Measurements from ENCODE around the gene PITX3. TPM values are rescaled to one million over a fixed set of nuclear protein-coding genes. Genes with fewer than 3 reads are reported as not detected.

Gene PITX3
- total and polyA plus RNA-seq, 9 of the 15 experiments (the other 6 are each of a cell fraction or from before 2014, with no cell fraction given), result 0.30 to 0.98 (median 0.95) TPM; not detected in 6

GRCh38 chr10:102241444-102242117, at the start of gene PITX3 (continued):
- no peak for TF ChIP-seq RERE (CRISPR knock-in tag; IDR thresholded peaks at IDR 0.05; ENCODE audit: borderline replicate concordance)
- no peak for TF ChIP-seq ZBTB49 (CRISPR knock-in tag; IDR thresholded peaks at IDR 0.05; ENCODE audit: borderline replicate concordance)
- no peak for TF ChIP-seq MTA1 (IDR thresholded peaks at IDR 0.05; ENCODE audit: borderline replicate concordance)
- no peak for TF ChIP-seq ZHX1 (conservative IDR thresholded peaks at IDR 0.05; ENCODE audit: low read length)
- TF ChIP-seq CXXC5 (CRISPR knock-in tag; IDR thresholded peaks at IDR 0.05), result no peak; the same call in 1 of the 2 replicates
- TF ChIP-seq ZFPM2 (CRISPR knock-in tag; IDR thresholded peaks at IDR 0.05), result no peak
- no peak for TF ChIP-seq U2AF1 (optimal IDR thresholded peaks at IDR 0.05; ENCODE audit: low read depth, low read length)
- no peak for TF ChIP-seq MAFG (tag; conservative IDR thresholded peaks at IDR 0.05)
- TF ChIP-seq SAFB2 (IDR thresholded peaks at IDR 0.05; ENCODE audit: borderline replicate concordance, low read depth, low read length, severe bottlenecking), result no peak
- TF ChIP-seq HDAC6 (IDR thresholded peaks at IDR 0.05; ENCODE audit: low read depth, low read length), result no peak
- no peak for TF ChIP-seq ZNF449 (CRISPR knock-in tag; IDR thresholded peaks at IDR 0.05)
- TF ChIP-seq ETS1 (conservative IDR thresholded peaks at IDR 0.05; ENCODE audit: control insufficient read depth, low read depth, low read length), result peak; percentile 40; the same call in 1 of the 2 replicates
